ENCODE results near the gene AUTS2.

AUTS2 gene

GRCh38 chr7:70559815-70560214 is 961.5 kb downstream of the AUTS2 start:
- no peak for TF ChIP-seq EZH2 (IDR thresholded peaks at IDR 0.05; ENCODE audit: borderline replicate concordance, low read length)
- Histone ChIP-seq H3K79me2 (ENCODE audit: insufficient read depth, low read length) (no peaks in the 10 kb centered on the region), H3K9me2 (ENCODE audit: low read depth, low read length) (no peaks in the 10 kb centered on the region), H3K4me2 (ENCODE audit: low read length) (no peak overlapping the region), H3K36me3 (ENCODE audit: insufficient read depth, low read length) (peaks cover 17% of the 10 kb centered on the region), H4K20me1 (ENCODE audit: insufficient read depth, low read length) (no peaks in the 10 kb centered on the region), H3K4me3 (ENCODE audit: low read depth, low read length, poor library complexity, severe bottlenecking) (no peak overlapping the region), H3K4me1 (ENCODE audit: insufficient read depth, low read length, severe bottlenecking) (no peaks in the 10 kb centered on the region), H3F3A (ENCODE audit: insufficient read depth, low read length) (no peaks in the 10 kb centered on the region), H2AFZ (ENCODE audit: low read length) (no peak overlapping the region), H3K27me3 (ENCODE audit: insufficient read depth, low read length) (no peaks in the 10 kb centered on the region), H3K27ac (ENCODE audit: low read depth, low read length, poor library complexity, severe bottlenecking) (no peak overlapping the region), H3K9ac (ENCODE audit: low read length) (no peak overlapping the region), H3K9me3 (ENCODE audit: low read length) (peaks cover 14% of the 10 kb centered on the region; the same call in 1 of the 2 replicates)

GRCh38 chr7:70563960-70564359 is 965.7 kb downstream of the AUTS2 start:
- Histone ChIP-seq H3K36me3 (ENCODE audit: insufficient read depth, low read length) (peaks cover 8% of the 10 kb centered on the region), H3K79me2 (ENCODE audit: insufficient read depth, low read length) (no peaks in the 10 kb centered on the region), H3F3A (ENCODE audit: insufficient read depth, low read length) (no peaks in the 10 kb centered on the region), H3K27ac (ENCODE audit: low read depth, low read length, poor library complexity, severe bottlenecking) (no peak overlapping the region), H2AFZ (ENCODE audit: low read length) (no peak overlapping the region), H3K4me2 (ENCODE audit: low read length) (no peak overlapping the region), H3K4me1 (ENCODE audit: insufficient read depth, low read length, severe bottlenecking) (peaks cover 4% of the 10 kb centered on the region), H3K9ac (ENCODE audit: low read length) (no peak overlapping the region), H3K27me3 (ENCODE audit: insufficient read depth, low read length) (no peaks in the 10 kb centered on the region), H4K20me1 (ENCODE audit: insufficient read depth, low read length) (no peaks in the 10 kb centered on the region), H3K4me3 (ENCODE audit: low read depth, low read length, poor library complexity, severe bottlenecking) (no peak overlapping the region), H3K9me3 (ENCODE audit: low read length) (0 out of 2 replicates have a peak, but pooled peaks cover 5% of the 10 kb centered on the region), H3K9me2 (ENCODE audit: low read depth, low read length) (no peaks in the 10 kb centered on the region)
- TF ChIP-seq CTCF (IDR thresholded peaks at IDR 0.05; ENCODE audit: low read length) = no peak
- no peak for TF ChIP-seq EZH2 (IDR thresholded peaks at IDR 0.05; ENCODE audit: borderline replicate concordance, low read length)

- no peak for TF ChIP-seq EZH2 (IDR thresholded peaks at IDR 0.05; ENCODE audit: borderline replicate concordance, low read length)
- no peak for TF ChIP-seq CTCF (IDR thresholded peaks at IDR 0.05; ENCODE audit: low read length)
- H3K27me3 ChIP-seq (ENCODE audit: insufficient read depth, low read length) = no peaks in the 10 kb centered on the region
- no peak overlapping the region for H3K4me2 ChIP-seq (ENCODE audit: low read length)
- H3K4me1 ChIP-seq (ENCODE audit: insufficient read depth, low read length, severe bottlenecking) = peaks cover 19% of the 10 kb centered on the region
- H3K9me2 ChIP-seq (ENCODE audit: low read depth, low read length) = no peaks in the 10 kb centered on the region
- H3K9me3 ChIP-seq (ENCODE audit: low read length) = no peaks in the 10 kb centered on the region
- no peak overlapping the region for H3K27ac ChIP-seq (ENCODE audit: low read depth, low read length, poor library complexity, severe bottlenecking)
- H3F3A ChIP-seq (ENCODE audit: insufficient read depth, low read length) = no peaks in the 10 kb centered on the region
- no peaks in the 10 kb centered on the region for H4K20me1 ChIP-seq (ENCODE audit: insufficient read depth, low read length)
- H2AFZ ChIP-seq (ENCODE audit: low read length) = no peak overlapping the region
- no peak overlapping the region for H3K9ac ChIP-seq (ENCODE audit: low read length)
- H3K36me3 ChIP-seq (ENCODE audit: insufficient read depth, low read length) = peaks cover 9% of the 10 kb centered on the region; the same call in 1 of the 2 replicates
- H3K4me3 ChIP-seq (ENCODE audit: low read depth, low read length, poor library complexity, severe bottlenecking) = no peak overlapping the region
- H3K79me2 ChIP-seq (ENCODE audit: insufficient read depth, low read length) = no peaks in the 10 kb centered on the region
Observed at GRCh38 chr7:70565721-70566370, 967.6 kb downstream of the AUTS2 start.

- no peaks in the 10 kb centered on the region for H4K20me1 ChIP-seq (ENCODE audit: insufficient read depth, low read length)
- no peak overlapping the region for H3K27ac ChIP-seq (ENCODE audit: low read depth, low read length, poor library complexity, severe bottlenecking)
- H3K36me3 ChIP-seq (ENCODE audit: insufficient read depth, low read length) = peaks cover 9% of the 10 kb centered on the region; the same call in 1 of the 2 replicates
- no peaks in the 10 kb centered on the region for H3K27me3 ChIP-seq (ENCODE audit: insufficient read depth, low read length)
- no peaks in the 10 kb centered on the region for H3K9me3 ChIP-seq (ENCODE audit: low read length)
- no peaks in the 10 kb centered on the region for H3K9me2 ChIP-seq (ENCODE audit: low read depth, low read length)
- H2AFZ ChIP-seq (ENCODE audit: low read length) = no peak overlapping the region
- H3K79me2 ChIP-seq (ENCODE audit: insufficient read depth, low read length) = no peaks in the 10 kb centered on the region
- H3K4me1 ChIP-seq (ENCODE audit: insufficient read depth, low read length, severe bottlenecking) = peaks cover 26% of the 10 kb centered on the region
- H3K9ac ChIP-seq (ENCODE audit: low read length) = no peak overlapping the region
- H3K4me2 ChIP-seq (ENCODE audit: low read length) = no peak overlapping the region
- no peak overlapping the region for H3K4me3 ChIP-seq (ENCODE audit: low read depth, low read length, poor library complexity, severe bottlenecking)
- no peaks in the 10 kb centered on the region for H3F3A ChIP-seq (ENCODE audit: insufficient read depth, low read length)
- no peak for TF ChIP-seq CTCF (IDR thresholded peaks at IDR 0.05; ENCODE audit: low read length)
Observed at GRCh38 chr7:70566671-70567070, 968.4 kb downstream of the AUTS2 start.

Data from OCI-LY1 (cell line).